GM19452 (cell line): ENCODE data around the gene LRIT3.
"Not testable (repeated sequence)": the region's sequence is repeated elsewhere in the genome, so short reads cannot be mapped to it uniquely, and the experiment has no call there.

Experiments
- ATAC-seq: cut with Tn5 transposase; IDR thresholded peaks from one replicate; pipeline ENCODE4 v1.9.1; 2021; ENCODE audit not compliant: unreplicated experiment

Gene LRIT3

DNA sequence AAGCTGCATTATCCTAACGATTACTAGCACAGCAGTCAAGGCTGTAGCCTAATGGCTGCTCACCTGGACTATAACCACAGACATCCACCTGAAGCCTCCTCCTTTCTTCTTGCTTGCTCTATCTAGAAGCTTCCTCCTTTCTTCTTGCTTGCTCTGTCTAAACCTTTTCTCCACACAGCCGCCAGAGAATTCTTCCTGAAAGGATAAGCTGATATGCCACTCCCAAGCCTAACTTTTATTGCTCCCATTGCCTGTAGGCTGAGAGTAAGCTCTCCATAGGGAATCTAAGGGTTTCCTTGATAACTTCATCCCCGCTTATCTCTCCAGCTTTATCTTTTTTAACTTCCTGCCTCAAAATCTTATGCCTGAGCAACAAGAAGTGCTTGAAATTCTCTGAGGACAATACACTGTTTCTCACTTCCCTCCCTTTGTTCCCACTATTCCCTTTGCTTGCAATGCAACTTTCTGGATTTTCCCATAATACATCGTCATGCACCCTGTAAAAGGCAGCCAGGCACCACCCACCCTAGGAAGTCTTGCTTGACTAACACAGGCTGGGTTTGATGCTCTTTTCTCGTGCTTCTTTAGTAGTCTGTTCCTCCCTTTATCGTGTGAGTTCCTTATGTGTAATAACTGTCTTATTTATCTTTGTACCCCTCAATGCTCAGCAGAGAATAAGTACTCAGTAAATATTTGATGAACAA is 1.4 kb upstream of the LRIT3 start:
- no peak for ATAC-seq

DNA sequence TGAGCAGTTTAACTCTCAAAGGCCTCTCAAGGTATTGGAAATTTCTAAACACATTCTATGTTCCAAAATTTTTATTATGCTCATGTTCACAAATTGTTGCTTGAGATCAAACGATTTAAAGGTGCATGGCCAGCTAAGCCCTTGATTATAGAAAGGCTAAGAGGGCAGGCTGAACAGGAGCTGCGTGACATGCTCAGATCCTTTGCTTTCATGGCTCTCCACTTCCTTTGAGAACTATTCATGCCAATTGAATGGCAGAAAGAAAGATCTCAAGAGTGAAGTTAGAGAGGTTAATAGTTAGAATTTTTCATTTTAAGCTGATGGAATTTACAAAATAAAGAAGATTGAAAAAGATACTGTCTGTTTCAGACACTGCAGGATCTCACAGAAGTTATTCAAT is 594 bp downstream of the LRIT3 start:
- no peak for ATAC-seq

DNA sequence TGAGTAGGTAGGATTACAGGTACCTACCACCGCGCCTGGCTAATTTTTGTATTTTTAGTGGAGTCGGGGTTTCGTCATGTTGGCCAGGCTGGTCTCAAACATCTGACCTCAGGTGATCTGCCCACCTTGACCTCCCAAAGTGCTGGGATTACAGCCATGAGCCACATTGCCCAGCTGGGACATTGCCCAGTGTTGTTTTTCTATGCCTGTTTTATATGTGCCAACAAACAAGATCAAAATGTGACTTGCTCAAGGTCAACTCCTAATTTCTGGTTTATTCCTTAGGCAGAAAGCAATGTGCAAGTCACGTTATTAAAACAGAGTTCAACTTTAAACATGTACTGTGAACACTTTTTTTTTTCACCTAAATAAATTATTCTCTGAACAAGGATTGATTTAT is 2.7 kb downstream of the LRIT3 start:
- no peak for ATAC-seq

DNA sequence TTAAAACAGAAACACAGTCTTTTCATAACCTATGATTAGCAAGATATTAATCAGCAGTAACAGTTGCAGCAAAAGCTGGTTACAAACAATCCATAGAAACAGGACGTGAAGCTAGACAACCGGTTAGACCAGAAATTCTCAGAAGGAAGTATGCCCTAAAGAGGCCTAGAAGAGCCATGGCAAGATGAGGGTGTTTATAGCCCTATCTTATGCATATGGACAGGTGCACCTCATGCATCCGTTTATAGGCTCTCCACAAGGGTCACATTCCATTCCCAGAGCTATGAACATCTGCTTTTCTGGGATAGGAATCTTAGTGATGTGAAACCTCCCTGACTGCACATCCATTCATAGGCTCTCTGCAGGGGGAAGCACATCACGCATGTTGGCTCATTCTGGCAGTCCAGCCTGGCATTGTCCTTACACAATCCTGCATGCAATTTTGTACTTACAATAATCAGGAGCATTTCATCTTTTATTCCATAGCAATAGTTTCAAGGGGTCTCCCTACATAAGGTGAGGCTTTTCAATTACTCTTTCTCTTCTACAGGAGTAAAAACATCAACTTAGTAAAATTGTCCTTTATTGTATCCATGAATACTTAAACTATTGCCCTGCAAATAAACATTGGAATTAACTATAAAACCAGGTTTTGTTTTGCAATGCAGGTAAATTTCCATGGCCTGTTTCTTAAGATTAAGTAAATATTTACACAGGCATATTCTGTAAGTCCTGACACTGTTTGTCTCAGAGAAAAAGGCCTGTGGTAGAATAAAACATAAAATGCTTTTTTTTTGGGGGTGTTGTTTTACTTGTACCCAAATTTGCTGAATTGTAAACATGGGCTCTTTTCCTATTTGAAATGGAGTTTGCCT is 11.8 kb downstream of the LRIT3 start:
- ATAC-seq, result not testable (repeated sequence)

DNA sequence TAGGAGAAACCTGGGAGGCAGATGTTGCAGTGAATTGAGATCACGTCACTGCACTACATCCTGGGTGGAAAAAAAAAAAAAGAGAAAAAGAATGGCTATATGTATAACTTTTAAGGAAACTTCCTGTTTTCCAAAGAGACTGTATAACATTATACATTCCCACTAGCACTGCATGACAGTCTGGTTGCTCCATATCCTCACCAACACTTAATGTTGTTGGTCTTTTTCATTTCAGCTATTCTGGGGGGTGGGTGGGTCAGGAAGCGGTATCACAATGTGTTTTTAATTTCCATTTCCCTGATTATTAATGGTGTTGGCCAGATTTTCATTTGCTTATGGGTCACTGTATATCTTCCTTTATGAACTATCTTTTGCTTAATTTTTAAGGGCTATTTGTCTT is 13.4 kb downstream of the LRIT3 start:
- no peak for ATAC-seq

DNA sequence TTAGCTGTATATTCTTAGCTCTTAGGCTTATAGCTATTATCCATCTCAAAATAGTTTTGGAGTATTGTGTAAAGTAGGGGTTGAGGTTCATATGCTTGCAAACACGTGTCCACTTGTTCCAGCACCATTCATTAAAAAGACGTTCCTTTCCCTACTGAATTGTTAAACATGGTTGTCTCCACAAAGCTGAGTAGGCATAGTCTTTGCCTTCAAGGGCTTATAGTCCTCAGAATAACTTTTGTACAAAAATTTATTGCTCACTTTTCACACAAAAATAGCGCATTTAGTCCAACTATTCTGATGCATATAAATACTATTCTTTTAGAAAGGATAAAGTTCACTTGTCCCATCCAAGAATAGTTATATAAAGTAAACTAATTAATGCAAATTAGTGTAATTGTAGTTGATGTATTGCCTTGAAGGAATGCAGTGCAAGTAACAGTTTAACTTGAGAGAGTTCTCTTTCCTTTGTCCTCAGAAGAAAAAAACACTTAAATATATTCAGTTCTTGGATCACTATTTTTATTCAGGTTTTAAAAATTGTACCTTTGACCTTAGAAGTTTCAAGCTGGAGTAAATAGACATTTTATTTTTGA is 14.1 kb downstream of the LRIT3 start:
- ATAC-seq, result no peak

DNA sequence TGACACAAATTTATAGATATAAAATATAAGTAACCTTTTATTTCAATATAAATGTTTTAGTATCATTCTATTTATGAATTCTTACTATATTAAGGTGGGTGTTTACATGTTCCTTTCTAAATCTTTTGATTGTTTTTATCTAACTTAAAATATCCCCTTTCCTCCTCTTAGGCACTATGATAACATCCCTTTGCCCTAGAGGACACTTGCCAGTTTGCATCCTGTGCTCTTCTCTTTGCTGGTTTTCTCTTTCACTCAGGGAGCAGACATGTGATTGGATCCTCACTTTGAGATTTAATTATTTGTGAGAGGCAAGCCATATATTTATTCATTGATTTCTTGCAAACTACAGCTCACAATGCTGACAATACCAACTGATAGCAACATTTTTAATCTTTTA is 16.2 kb downstream of the LRIT3 start:
- ATAC-seq, result no peak

DNA sequence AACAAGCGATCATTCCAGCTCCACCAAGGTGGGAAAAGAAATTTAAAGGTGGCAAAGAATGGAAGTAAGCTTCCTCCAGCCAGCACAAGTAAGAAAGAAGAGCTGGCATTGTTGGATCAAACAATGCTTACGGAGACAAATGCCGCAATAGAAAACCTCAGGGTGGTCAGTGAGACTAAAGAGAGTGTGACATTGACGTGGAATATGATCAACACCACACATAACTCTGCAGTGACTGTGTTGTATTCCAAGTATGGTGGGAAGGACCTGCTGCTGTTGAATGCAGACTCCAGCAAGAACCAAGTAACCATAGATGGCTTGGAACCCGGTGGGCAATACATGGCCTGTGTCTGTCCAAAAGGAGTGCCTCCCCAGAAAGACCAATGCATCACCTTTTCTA is 22.2 kb downstream of the LRIT3 start:
- ATAC-seq, result no peak

DNA sequence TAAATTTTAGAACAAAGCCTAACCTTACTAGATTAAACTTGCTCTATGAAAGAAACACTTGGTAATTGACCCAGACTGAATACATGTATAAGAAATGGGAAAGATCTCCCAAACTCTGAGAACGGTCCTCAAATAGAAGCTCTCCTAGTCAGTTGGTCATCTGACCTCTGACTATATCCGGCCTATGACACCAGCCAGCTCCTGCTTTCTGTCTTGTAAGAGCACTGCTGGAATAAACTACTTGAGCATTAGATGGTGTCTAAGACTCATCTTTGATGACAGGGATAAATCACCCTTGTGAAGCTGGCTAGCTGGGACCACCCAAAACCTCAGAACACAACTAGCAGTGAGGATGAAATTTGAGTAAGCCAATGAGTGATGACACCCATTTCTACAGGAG is 24.2 kb downstream of the LRIT3 start:
- no peak for ATAC-seq

DNA sequence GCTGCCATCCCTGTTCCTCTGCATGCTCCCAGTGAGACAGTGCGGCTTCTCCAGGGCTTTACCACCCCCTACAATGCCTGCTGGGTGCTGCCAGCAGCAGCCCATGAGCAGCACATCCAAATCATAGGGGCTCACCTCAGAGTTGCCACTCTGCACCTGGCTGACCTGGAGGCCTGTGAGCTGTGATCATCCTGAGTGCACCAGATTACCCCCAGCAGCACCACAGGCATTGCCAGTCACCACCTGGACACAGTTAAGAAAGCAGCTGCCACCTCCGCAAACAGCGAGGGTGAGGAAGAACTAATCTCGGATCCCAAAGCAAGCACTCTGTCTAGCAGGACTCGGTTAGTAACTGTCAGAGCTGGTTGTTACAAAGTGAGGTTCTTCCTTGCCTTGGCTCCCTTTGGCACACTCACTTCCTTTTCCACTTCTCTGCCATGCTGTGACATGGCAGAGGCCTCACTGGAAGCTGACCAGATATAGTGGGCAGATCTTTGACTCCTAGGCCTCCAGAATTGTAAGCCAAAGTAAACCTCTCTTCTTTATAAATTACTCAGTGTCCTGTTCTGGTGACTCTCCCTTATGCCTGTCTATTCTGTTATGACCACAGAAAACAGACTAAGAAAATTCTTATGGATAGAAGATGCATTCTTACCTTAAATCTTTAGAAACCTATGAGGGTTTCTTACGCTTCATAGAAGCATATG is 25.2 kb downstream of the LRIT3 start:
- ATAC-seq, result no peak

DNA sequence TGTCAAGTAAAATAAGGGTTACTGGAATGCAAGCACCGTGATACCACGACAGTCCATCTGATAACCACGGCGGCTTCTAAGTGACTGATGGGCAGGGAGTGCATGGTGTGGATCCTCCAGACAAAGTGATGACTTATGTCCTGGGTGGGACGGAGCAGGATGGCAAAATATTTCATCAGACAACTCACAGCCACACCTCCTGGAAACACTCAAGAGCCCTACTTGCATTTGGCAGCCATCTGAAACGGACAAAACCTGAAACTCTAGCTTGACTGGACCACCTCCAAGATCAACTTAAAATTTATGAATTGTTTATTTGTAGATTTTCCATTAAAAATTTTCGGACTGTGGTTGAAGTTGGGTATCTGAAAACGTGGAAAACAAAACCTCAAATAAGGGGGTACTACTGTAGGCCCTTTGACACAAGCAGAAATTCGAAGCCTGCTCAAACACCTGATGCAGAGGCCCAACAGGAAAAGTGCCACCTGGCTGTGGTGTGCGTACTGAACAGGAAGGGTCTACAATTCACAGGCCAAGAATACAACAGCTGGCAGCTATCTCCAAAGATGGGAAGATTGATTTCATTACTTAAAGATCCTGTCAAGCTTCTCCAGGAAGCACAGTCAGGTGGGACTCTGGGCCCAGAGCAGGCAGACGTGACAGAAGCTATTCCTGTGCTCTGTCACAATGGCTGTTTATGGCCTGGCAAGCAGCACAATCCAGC is 26.0 kb downstream of the LRIT3 start:
- ATAC-seq, result no peak

DNA sequence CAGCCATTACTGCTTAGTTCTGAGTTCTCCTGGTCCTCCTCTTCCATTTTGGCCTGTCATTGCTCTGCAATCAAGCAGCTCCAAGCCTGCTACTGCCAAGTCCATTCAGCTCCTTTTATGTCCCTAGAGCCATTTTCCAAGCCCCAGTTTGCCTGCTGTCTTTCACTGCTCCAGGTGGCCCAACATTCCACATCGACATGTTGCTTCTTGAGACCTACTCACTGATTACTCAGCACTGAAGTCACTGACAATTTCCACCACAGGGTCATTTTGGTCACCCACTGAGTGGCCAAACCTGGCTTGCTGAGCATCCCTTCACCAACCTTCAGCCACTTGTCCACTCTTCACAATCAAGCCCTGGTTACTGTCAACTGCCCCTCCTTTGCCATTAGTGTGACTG is 27.2 kb downstream of the LRIT3 start:
- no peak for ATAC-seq

DNA sequence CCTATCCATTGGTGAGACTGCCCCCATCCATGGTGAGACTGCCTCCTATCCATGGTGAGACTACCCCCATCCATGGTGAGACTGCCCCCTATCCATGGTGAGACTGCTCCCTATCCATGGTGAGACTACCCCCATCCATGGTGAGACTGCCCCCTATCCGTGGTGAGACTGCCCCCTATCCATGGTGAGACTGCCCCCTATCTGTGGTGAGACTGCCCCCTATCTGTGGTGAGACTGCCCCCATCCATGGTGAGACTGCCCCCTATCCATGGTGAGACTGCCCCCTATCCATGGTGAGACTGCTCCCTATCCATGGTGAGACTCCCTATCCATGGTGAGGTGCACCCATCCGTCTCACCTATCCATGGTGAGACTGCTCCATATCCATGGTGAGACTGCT is 27.6 kb downstream of the LRIT3 start:
- ATAC-seq, result not testable (repeated sequence)

DNA sequence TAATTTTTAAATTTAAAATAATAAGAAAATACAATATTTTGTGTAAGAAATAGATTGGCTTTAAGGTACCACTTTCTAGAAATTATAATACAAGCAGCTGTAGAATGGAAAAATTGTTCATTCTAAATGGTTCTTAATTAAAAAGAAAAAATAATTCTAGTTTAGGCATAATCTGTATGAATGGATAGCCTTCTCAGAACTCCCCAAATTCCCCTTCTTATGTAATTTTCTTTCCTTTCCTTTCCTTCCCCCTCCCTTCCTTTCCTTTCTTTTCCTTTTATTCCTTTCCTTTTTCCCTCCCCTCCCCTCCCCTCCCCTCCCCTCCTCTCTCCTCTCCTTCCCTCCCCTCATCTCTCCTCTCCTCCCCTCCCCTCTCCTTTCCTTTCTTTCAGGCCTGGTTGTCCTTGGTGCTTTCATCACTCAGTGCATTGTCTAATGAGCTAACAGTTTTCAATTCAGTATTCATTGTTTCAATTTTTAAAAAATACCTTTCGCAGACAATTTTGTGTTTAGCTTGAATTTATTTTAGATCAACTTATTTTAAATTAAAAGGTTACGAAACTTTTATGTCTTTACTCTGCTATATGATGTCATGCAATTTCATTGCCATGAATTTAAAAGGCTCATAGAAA is 28.8 kb downstream of the LRIT3 start:
- ATAC-seq, result no peak

DNA sequence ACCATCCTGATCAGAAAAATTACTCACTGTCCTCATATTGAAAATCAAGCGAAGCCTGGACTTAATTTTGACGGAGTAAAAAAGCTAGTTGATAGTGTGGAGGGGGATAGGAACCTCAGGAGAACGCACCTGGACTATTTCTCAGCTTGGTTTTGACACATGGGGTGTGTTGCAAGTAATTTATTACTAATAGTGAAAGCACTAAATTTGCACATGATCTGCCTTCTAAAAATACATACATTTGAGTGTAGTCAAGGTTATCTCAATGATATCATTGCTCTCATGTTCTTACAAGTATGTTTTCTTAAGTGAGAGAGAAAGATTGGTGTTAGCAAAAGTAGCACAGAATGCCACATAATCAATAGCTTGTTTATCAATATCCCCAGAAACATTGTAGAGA is 29.5 kb downstream of the LRIT3 start:
- ATAC-seq, result peak; percentile 84

DNA sequence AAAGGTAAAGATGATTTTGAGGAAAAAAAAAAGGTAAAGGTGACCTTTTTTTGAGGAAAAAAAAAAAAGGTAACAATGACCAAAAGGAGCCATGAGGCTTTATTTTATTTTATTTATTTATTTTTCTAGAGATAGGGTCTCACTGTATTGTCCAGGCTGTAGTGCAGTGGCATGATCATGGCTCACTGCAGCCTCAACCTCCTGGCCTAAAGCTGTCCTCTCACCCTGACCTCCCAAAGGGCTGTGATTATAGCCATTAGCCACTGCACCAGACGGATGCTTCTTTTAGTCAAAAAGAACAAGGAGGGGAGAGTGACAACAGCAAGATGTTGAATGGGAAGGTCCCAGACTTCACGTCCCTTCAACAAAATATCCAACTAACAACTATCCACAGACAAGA is 30.4 kb downstream of the LRIT3 start:
- ATAC-seq, result no peak

DNA sequence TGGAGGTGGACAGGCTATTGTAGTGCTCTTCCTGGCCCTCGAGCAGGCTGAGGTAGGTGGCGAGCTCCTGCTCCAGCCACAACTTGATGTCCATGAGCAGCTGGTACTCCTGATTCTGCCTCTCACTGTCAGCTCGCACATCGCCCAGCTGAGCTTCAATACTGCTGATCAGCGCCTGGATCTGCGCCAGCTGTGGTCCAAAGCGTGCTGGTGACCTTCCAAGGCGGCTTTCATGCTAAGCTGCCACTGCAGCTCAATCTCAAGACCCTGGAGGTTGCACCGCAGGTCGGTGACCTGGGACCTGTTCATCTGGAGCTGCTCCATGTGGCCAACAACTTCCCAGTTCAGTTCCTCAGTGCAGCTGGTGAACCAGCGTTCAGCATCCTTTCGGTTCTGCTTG is 31.2 kb downstream of the LRIT3 start:
- ATAC-seq, result no peak

DNA sequence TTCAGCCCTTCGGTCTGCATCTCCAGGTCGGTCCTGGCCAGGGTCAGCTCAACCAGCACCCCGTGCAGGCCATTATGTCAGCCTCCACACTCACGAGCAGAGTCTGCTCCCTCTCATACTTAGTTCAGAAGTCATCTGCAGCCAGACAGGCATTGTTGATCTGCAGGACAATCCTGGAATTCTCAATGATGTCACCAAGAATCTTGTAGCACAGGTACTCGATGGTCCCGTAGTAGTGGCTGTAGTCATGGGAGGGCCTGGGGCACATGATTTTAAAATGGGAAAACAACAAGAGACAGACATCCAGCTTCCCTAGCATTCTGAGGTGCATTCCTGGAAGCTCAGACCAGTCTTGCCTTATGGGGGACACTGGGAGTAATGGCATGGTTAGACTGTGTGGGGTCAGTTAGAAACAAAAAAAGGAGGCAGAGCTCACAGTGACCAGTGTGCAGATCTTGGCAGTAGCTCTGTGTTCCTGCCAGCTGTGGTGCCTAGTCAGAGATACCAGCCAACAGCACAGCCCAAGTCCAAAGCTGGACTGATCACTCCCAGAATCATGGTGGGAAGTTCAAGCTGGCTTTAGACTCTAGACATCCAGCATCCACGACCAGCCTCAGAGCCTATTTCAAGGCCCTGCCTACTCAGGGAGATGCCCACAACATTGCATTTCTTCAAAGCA is 31.9 kb downstream of the LRIT3 start:
- ATAC-seq, result no peak

DNA sequence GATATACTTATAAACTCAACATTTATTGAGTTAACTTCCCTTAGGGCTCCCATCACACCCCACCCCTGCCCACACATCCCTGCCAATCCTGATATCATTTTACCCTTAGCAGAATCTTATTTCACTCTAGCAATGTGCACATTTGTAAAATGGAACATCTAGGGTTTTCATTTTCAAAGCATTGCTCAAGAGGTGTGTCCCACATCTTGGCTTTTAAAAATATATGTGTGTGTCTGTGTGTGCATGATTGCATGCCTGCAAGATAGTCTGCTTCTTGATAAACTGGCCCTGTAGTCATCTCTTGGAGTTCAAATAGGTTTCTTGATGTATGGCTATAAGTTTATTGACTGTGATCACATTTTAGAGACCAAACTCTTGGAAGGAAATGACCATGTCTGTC is 38.4 kb downstream of the LRIT3 start:
- no peak for ATAC-seq

DNA sequence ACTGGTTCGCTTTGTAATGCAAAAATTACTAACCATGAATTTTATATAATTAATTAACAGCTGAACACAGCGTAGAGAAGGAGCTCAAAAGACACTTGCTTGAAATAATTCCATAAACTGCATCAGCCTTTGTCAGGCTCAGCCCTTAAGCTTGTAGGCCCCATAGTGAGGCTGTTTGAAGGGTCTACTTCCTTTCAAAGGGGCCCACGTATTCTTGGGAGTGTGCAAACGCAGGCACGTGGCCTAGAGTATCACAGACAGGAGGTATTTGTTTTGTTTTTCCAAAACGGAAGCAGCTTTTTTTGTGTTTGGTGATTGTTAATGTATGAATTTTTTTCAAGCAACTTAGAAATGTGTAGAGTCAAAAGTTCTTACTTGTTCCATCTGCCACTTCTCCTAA is 39.2 kb downstream of the LRIT3 start:
- no peak for ATAC-seq
